ENCODE results near the gene REX1BD. TPM values are rescaled to one million over a fixed set of nuclear protein-coding genes. Genes with fewer than 3 reads are reported as not detected.

The REX1BD gene
- total RNA-seq, 1 experiment from 2014 or later: 100 TPM

DNA sequence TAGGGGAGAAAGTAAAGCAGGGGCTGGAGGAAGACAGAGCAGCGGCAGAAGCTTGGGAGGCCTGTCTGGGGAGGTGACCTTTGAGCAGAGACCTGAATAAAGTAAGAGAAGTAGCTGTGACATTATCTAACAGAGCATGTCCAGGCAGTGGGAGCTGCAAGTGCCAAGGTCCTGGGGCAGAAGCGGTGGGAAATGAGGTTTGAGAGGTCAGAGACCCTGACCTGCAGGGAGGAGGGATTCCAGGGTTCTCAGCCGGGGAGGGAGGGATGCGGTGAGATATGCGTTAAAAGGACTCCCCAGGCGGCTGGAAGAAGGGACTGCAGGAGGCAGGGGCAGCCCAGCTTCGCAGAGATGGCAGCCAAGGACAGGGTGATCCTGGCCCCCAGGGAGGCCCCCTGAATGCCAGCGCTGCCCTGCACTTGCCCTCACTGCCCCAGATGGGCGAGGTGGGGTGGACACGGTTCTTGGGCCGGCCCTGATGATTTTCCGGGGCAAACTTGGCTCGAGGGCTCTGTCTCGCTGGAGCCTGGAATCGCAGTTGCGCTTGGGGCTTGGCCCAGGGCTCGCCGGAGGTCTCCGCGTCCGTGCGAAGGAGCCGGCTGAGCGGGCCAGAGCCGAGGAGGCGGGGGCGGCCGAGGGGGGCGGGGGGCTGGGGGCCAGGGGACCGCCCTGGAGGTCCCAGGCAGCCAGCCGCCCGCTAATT lies 14.8 kb downstream of the REX1BD start:
- no peak for DNase-seq (ENCODE audit: low read depth)

- no peak for DNase-seq (ENCODE audit: low read depth)
These were observed 15.6 kb downstream of the REX1BD start for GRCh38 chr19:18603958-18604819.

DNA sequence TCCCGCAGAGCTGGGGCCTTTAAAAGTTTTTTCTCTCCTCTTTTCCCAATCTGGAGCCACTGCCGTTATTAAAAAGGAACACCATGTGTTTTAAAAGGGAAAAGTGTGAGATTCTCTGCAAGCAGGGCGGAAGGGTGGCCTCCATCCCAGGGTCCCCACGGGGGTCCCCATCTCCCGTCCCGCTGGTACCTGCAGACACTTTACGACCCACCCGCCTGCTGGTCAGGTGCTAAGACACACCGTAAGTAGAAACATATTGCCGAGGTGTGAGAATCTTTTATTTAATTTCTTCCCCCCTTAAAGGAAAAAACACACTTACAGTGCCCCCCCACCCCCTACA lies 16.2 kb downstream of the REX1BD start:
- no peak for DNase-seq (ENCODE audit: low read depth)

DNA sequence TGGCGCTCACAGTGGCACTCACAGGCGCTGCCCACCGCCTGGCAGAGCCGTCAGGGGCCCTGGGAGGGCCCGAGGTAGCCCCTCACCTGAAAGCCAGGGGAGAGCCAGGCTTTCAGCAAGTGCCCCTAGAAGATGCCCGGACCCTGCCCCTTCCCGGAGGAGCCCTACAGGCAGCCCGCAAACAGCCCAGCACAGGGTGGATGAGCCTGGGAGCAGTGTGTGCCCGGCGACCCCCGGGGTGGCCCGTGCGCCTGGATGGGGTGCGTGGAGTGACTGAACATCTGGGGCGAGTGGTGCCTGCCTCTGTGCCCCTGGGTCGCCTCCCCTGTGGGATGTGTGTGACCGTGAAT lies 16.6 kb downstream of the REX1BD start:
- no peak for DNase-seq (ENCODE audit: low read depth)

- no peak for DNase-seq (ENCODE audit: low read depth)
These were observed 17.1 kb downstream of the REX1BD start for GRCh38 chr19:18605546-18606280.

DNA sequence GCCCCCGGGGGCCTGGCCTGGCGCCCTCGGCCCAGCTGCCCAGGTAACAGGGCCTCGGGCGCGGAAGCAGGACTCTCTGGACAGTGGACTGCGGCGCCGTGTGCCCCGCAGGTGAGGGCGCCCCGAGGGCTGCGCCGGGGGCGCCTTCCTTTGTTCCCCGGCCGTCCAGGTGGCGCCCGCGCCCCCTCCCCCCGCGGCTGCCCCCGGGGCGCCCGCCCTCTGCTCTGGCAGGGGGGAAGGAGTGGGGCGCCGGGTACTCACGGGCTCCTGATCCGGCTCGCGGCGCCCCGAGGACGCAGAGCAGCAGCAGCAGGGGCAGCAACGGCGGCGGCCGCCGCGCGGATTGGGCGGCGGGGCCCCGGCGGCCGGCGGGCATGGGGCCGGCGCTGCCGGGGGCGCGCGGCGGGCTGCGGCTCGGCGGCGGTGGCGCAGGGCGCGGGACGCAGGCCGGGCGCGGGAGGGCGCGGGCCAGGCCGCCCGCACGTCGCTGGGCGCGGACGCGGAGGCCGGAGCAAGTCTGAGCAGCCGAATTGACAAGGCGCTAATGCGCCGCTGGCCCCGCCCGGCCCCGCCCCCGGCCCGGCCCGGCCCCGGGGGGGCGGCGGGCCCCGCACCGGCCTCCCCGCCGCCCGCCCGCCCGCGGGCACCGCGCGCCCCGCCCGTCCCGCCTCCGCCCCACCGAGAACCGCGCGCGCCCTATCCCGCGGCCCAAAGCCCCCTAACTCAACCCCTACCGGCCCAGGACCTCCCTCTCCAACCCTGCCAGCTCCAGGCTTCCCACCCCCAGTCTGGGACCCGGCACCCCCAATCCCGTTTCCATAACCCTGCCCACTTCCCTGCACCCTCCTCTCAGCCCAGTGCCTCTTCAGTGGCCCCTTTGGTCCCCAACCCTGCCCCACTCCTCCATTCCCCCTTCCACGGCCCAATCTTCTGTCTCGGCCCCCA lies 18.0 kb downstream of the REX1BD start, which contains the start of gene CRLF1:
Gene CRLF1 (minus strand): TSS at position 519 of the 945 bp plus-strand sequence. CDS start 143 bp downstream, at position 376.
- DNase-seq (ENCODE audit: low read depth): no peak

DNA sequence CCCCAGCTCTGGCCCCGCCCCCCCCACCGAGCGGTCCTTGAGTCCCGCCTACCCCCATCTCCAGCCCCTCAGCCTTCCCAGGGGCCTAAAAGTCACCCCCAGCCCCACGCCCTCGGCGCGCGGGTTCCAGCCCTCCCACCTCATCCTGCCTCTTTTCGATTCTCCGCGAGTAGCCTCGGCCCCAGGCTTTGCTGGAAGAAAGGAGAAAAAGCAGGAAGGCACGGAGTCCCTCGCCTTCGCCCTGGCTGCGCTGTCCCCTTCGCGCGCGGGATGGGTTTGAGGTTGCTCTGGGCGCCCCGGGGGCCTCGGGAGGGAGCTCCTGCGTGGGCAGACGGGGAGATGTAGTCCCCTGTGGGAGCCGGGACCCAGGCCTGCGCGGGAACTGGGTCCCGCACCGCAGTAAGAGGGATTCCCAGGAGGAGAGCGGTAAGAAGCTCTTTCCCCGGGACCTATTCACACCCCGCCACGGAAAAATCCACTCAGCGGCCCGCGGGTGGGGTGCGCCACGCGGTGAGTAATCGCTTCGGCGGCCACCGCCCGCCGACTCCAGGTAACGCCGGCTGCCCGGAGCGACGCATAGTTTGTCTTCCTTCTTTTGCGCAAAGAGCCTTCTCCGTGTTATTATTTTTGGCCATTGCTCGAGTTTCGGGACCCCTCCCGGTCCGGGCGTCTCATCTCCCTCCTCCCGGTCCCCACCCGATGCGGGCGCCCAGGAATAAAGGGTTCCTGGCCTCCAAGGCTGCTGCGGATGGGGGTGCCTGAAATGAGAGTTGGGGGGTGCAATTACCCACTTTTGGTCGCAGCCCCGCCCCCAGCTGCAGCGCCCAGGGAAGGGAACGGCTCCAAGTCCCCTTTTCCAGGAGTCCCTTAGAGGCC lies 18.9 kb downstream of the REX1BD start:
- DNase-seq (ENCODE audit: low read depth): no peak

- DNase-seq (ENCODE audit: low read depth): no peak
These were observed 19.7 kb downstream of the REX1BD start for GRCh38 chr19:18608102-18608804.

- no peak for DNase-seq (ENCODE audit: low read depth)
These were observed 20.5 kb downstream of the REX1BD start for GRCh38 chr19:18608805-18609716.

- no peak for DNase-seq (ENCODE audit: low read depth)
These were observed 21.1 kb downstream of the REX1BD start for GRCh38 chr19:18609717-18610051.

DNA sequence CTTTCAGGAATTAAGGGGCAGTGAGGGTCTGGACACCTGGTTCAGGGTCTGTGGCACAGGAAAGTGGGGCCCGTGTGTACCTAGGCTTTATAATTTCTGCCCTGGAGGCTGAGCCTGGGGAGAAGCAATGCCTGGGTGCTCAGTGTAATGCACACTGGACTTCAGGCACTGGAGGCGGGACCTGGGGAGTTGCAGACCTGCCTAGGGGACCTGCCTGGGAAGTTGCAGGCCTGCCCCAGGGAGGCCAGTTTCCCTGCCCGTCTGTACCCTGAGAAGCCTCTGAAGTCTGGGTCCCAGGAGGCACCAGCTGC lies 21.6 kb downstream of the REX1BD start:
- DNase-seq (ENCODE audit: low read depth): no peak

DNA sequence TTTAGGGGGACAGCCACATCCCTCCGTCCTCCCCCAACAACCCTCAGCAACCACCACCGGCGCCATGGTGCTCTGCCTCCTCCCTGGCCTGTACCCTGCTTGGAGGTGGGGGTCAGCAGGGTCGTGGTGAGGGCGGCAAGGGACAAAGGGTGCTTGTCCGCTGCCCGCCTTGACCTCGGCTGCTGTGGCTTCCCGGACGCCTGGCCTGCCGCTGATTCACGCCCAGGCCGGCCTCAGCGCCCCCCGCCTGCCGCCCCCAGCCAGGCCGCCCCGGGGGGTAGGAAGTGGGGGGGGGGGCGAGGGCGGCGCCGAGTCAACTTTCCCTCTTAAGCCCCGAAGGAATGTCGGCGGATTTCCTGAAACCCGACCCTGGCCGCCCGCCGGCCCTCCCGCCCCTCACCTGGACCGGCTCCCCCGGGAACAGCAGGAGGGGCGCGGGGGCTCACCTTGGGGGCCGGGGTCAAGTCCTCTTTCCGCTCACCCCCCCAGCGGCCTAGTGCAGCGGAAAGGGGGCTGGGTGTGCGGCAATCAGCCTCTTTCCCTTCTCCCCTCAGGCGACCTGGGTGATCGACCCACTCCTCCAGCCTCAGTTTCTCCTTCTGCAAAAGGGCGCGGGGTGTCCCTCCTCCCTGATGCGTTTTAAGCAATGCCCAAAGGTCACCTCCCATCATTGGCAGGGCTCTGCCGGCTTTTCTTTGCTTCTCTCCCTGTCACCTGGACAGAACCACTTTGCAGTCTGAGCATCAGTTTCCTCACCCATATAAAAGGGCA lies 22.1 kb downstream of the REX1BD start:
- no peak for DNase-seq (ENCODE audit: low read depth)

- no peak for DNase-seq (ENCODE audit: low read depth)
These were observed 22.9 kb downstream of the REX1BD start for GRCh38 chr19:18611327-18612050.

- DNase-seq (ENCODE audit: low read depth): no peak
These were observed 23.6 kb downstream of the REX1BD start for GRCh38 chr19:18612051-18612771.

GRCh38 chr19:18612772-18613588 lies 24.4 kb downstream of the REX1BD start, which contains the start of gene TMEM59L:
TMEM59L (plus strand) TSS chr19:18612870; CDS start chr19:18612959, 89 bp downstream.
- DNase-seq (ENCODE audit: low read depth): no peak
